HL-60 (cell line): ENCODE measurements around the gene OR1J2.

Experiments used
- GABPA ChIP-seq: IDR thresholded peaks from 2 replicates; pipeline ENCODE4 v1.6.1; 2012; ENCODE audit warnings: low read depth
- POLR2AphosphoS5 ChIP-seq: IDR thresholded peaks from 2 replicates; pipeline ENCODE4 v1.6.1; 2012; ENCODE audit warnings: low read depth
- SPI1 ChIP-seq: IDR thresholded peaks from 2 replicates; pipeline ENCODE4 v1.6.1; 2012; ENCODE audit warnings: low read depth, mild to moderate bottlenecking, borderline replicate concordance
- TF ChIP-seq, protein P1 (sequence below): IDR thresholded peaks from one replicate; pipeline ENCODE4 v1.5.1; 2011; ENCODE audit warnings: low read length, control low read depth, inconsistent platforms; ENCODE audit not compliant: insufficient read depth
- TF ChIP-seq, protein P2 (sequence below): IDR thresholded peaks from 2 replicates; pipeline ENCODE4 v1.6.1; 2012; ENCODE audit warnings: low read depth; ENCODE audit not compliant: insufficient replicate concordance

DNA sequence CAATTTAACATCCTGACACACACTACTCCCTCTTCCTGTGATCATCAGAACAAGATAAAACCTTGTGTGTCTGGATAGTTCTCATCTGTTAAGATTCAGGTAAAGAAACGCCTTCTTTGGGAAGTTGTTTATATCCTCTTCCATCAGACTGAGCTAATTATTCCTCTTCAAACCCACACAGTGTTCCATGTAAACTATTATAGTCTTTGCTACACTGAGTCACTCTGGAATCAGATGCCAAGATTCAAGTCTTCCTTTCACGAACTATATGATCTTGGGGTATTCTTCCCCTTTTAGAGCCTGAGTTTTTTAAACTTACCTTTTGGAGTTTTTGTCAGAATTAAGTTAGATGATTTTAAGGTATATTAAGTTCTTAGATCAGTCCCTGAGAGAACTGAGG, 34.9 kb upstream of the OR1J2 start:
- TF ChIP-seq, protein P1, sequence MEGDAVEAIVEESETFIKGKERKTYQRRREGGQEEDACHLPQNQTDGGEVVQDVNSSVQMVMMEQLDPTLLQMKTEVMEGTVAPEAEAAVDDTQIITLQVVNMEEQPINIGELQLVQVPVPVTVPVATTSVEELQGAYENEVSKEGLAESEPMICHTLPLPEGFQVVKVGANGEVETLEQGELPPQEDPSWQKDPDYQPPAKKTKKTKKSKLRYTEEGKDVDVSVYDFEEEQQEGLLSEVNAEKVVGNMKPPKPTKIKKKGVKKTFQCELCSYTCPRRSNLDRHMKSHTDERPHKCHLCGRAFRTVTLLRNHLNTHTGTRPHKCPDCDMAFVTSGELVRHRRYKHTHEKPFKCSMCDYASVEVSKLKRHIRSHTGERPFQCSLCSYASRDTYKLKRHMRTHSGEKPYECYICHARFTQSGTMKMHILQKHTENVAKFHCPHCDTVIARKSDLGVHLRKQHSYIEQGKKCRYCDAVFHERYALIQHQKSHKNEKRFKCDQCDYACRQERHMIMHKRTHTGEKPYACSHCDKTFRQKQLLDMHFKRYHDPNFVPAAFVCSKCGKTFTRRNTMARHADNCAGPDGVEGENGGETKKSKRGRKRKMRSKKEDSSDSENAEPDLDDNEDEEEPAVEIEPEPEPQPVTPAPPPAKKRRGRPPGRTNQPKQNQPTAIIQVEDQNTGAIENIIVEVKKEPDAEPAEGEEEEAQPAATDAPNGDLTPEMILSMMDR: no peak
- no peak for TF ChIP-seq POLR2AphosphoS5
- TF ChIP-seq SPI1: no peak
- TF ChIP-seq, protein P2, sequence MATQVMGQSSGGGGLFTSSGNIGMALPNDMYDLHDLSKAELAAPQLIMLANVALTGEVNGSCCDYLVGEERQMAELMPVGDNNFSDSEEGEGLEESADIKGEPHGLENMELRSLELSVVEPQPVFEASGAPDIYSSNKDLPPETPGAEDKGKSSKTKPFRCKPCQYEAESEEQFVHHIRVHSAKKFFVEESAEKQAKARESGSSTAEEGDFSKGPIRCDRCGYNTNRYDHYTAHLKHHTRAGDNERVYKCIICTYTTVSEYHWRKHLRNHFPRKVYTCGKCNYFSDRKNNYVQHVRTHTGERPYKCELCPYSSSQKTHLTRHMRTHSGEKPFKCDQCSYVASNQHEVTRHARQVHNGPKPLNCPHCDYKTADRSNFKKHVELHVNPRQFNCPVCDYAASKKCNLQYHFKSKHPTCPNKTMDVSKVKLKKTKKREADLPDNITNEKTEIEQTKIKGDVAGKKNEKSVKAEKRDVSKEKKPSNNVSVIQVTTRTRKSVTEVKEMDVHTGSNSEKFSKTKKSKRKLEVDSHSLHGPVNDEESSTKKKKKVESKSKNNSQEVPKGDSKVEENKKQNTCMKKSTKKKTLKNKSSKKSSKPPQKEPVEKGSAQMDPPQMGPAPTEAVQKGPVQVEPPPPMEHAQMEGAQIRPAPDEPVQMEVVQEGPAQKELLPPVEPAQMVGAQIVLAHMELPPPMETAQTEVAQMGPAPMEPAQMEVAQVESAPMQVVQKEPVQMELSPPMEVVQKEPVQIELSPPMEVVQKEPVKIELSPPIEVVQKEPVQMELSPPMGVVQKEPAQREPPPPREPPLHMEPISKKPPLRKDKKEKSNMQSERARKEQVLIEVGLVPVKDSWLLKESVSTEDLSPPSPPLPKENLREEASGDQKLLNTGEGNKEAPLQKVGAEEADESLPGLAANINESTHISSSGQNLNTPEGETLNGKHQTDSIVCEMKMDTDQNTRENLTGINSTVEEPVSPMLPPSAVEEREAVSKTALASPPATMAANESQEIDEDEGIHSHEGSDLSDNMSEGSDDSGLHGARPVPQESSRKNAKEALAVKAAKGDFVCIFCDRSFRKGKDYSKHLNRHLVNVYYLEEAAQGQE: no peak
- no peak for TF ChIP-seq GABPA
